SK-N-SH (cell line): ENCODE measurements around the gene ZNF584. TPM values are rescaled to one million over a fixed set of nuclear protein-coding genes. Genes with fewer than 3 reads are reported as not detected.
A peak's percentile ranks its signal among the peaks of the same experiment; 100 is the strongest.

Source experiments
- CTCF ChIA-PET: fragments of 300-600, 350-600 bp; formaldehyde crosslinking; extraction: SDS; loops from one replicate; lab custom pipeline; 2021; lab: Yijun Ruan, JAX
- POLR2A ChIA-PET: fragments of 350-600 bp; sonication (Branson Sonifier 250); formaldehyde crosslinking; extraction: SDS; loops from one replicate; lab custom pipeline; 2020; ENCODE audit warnings: antibody characterized with exemption, inconsistent platforms; lab: Yijun Ruan, JAX
- DNase-seq: peaks from one replicate; pipeline ENCODE4 v3.0.0; 2012
- H2AFZ ChIP-seq: fragments of 200-600 bp; sonication (generic); 2 replicates; pipeline ENCODE4 v1.8.1; 2016; ENCODE audit warnings: antibody characterized with exemption, mild to moderate bottlenecking, low read depth
- H3F3A ChIP-seq: fragments of 200-600 bp; sonication (generic); replicated peaks from 2 replicates; pipeline ENCODE3; 2016; ENCODE audit warnings: antibody characterized with exemption, mild to moderate bottlenecking; ENCODE audit not compliant: insufficient read depth
- H3K27ac ChIP-seq, 2 experiments: fragments of 200-500 bp in 1 of 2; fragments of 200-600 bp in 1 of 2; sonication (Bioruptor generic) in 1 of 2; sonication (generic), shearing (Covaris generic) in 1 of 2; 2 replicates each; pipeline versions ENCODE4 v1.5.1 to v1.6.1; 2014 to 2016; ENCODE audit warnings: low read depth in 2 of 2, inconsistent platforms in 1 of 2, low read length in 1 of 2, mild to moderate bottlenecking in 1 of 2, mixed read lengths in 1 of 2
- H3K27me3 ChIP-seq: fragments of 200-600 bp; sonication (generic), shearing (Covaris generic); 2 replicates; pipeline ENCODE4 v1.6.1; 2016; ENCODE audit warnings: mixed run types; ENCODE audit not compliant: insufficient read depth
- H3K36me3 ChIP-seq, 2 experiments: fragments of 200-500 bp in 1 of 2; fragments of 200-600 bp in 1 of 2; sonication (Bioruptor generic) in 1 of 2; sonication (generic) in 1 of 2; replicated peaks in 1 of 2; 2 replicates each; pipeline versions ENCODE3 to v1.5.1; 2014 to 2016; ENCODE audit warnings: low read length in 1 of 2, mild to moderate bottlenecking in 1 of 2; ENCODE audit not compliant: insufficient read depth in 2 of 2, control insufficient read depth in 1 of 2
- H3K4me1 ChIP-seq, 2 experiments: fragments of 200-500 bp in 1 of 2; fragments of 200-600 bp in 1 of 2; sonication (Bioruptor generic) in 1 of 2; sonication (generic), shearing (Covaris generic) in 1 of 2; 2 replicates each; pipeline versions ENCODE4 v1.5.1 to v1.6.1; 2014 to 2016; ENCODE audit warnings: low read depth in 1 of 2, low read length in 1 of 2, mixed run types in 1 of 2; ENCODE audit not compliant: insufficient read depth in 2 of 2, control insufficient read depth in 1 of 2
- H3K4me2 ChIP-seq: fragments of 200-600 bp; sonication (generic), shearing (Covaris generic); 2 replicates; pipeline ENCODE4 v1.6.1; 2017; ENCODE audit warnings: mixed run types
- H3K4me3 ChIP-seq, 2 experiments: fragments of 200-500 bp in 1 of 2; fragments of 200-600 bp in 1 of 2; sonication (Bioruptor generic) in 1 of 2; sonication (generic), shearing (Covaris generic) in 1 of 2; 2 replicates each; pipeline versions ENCODE4 v1.5.1 to v1.8.1; 2014 to 2016; ENCODE audit warnings: low read depth in 2 of 2, inconsistent platforms in 1 of 2, low read length in 1 of 2, mild to moderate bottlenecking in 1 of 2, mixed read lengths in 1 of 2, moderate library complexity in 1 of 2
- H3K79me2 ChIP-seq: fragments of 200-600 bp; sonication (generic); 2 replicates; pipeline ENCODE4 v1.8.1; 2017; ENCODE audit warnings: mild to moderate bottlenecking; ENCODE audit not compliant: insufficient read depth
- H3K9ac ChIP-seq: fragments of 200-600 bp; sonication (generic); 2 replicates; pipeline ENCODE4 v1.6.1; 2017; ENCODE audit warnings: mixed run types
- H3K9me2 ChIP-seq: fragments of 200-600 bp; sonication (generic); 2 replicates; pipeline ENCODE4 v1.6.1; 2017; ENCODE audit warnings: mixed run types
- H3K9me3 ChIP-seq: fragments of 200-600 bp; sonication (generic); 2 replicates; pipeline ENCODE4 v1.6.1; 2017; ENCODE audit warnings: mixed run types, mild to moderate bottlenecking, moderate library complexity
- H4K20me1 ChIP-seq: fragments of 200-600 bp; sonication (generic); 2 replicates; pipeline ENCODE4 v1.6.1; 2017; ENCODE audit warnings: mild to moderate bottlenecking, mixed run types; ENCODE audit not compliant: insufficient read depth
- CHD2 ChIP-seq: fragments of 150-350 bp; IDR thresholded peaks from 2 replicates; pipeline ENCODE4 v1.6.1; 2018; ENCODE audit warnings: low read length; ENCODE audit not compliant: partially characterized antibody
- ELF1 ChIP-seq: IDR thresholded peaks from 2 replicates; pipeline ENCODE4 v1.4.0; 2012
- EP300 ChIP-seq, 2 experiments: IDR thresholded peaks; 2 replicates each; pipeline versions ENCODE4 v1.4.0 to v1.6.1; 2012; ENCODE audit warnings: borderline replicate concordance in 1 of 2, low read depth in 1 of 2, low read length in 1 of 2
- FOSL2 ChIP-seq: IDR thresholded peaks from 2 replicates; pipeline ENCODE4 v1.4.0; 2012; ENCODE audit warnings: low read depth, mild to moderate bottlenecking, moderate library complexity, borderline replicate concordance
- FOXJ3 ChIP-seq: sonication (generic); formaldehyde crosslinking; IDR thresholded peaks from 2 replicates; pipeline ENCODE4 v1.5.1; 2020; ENCODE audit warnings: mild to moderate bottlenecking, missing genetic modification reagents
- FOXM1 ChIP-seq: IDR thresholded peaks from 2 replicates; pipeline ENCODE4 v1.4.0; 2012; ENCODE audit warnings: low read depth, mild to moderate bottlenecking
- GABPA ChIP-seq: IDR thresholded peaks from 2 replicates; pipeline ENCODE4 v1.4.0; 2012; ENCODE audit warnings: low read depth, mild to moderate bottlenecking
- GATA2 ChIP-seq: sonication (generic); formaldehyde crosslinking; IDR thresholded peaks from 2 replicates; pipeline ENCODE4 v1.5.0; 2020; ENCODE audit warnings: mild to moderate bottlenecking, missing genetic modification reagents
- JUND ChIP-seq: IDR thresholded peaks from 2 replicates; pipeline ENCODE4 v1.4.0; 2012
- MAX ChIP-seq: IDR thresholded peaks from 2 replicates; pipeline ENCODE4 v1.4.0; 2012; ENCODE audit warnings: low read depth
- MXI1 ChIP-seq: IDR thresholded peaks from 2 replicates; pipeline ENCODE4 v1.6.1; 2012; ENCODE audit warnings: mild to moderate bottlenecking, low read depth, low read length, improper control_type of control experiment
- NFIC ChIP-seq: IDR thresholded peaks from 2 replicates; pipeline ENCODE4 v1.4.0; 2012; ENCODE audit warnings: borderline replicate concordance
- NRF1 ChIP-seq: IDR thresholded peaks from 2 replicates; pipeline ENCODE4 v1.6.1; 2012; ENCODE audit warnings: low read depth, mild to moderate bottlenecking, low read length
- PBX3 ChIP-seq: IDR thresholded peaks from 2 replicates; pipeline ENCODE4; 2012
- POLR2AphosphoS5 ChIP-seq: IDR thresholded peaks from 2 replicates; pipeline ENCODE4 v1.6.1; 2012; ENCODE audit warnings: low read depth, low read length
- RAD21 ChIP-seq: IDR thresholded peaks from 2 replicates; pipeline ENCODE4 v1.6.1; 2012; ENCODE audit warnings: mild to moderate bottlenecking, low read length
- RCOR1 ChIP-seq: fragments of 150-350 bp; IDR thresholded peaks from 2 replicates; pipeline ENCODE4 v1.6.1; 2017; ENCODE audit warnings: antibody characterized with exemption, low read length
- REST ChIP-seq: IDR thresholded peaks from 2 replicates; pipeline ENCODE4 v1.6.1; 2012; ENCODE audit warnings: mild to moderate bottlenecking, low read depth, low read length, moderate library complexity
- RFX5 ChIP-seq: IDR thresholded peaks from 2 replicates; pipeline ENCODE4 v1.6.1; 2012; ENCODE audit warnings: mild to moderate bottlenecking, improper control_type of control experiment, low read length
- RXRA ChIP-seq: IDR thresholded peaks from 2 replicates; pipeline ENCODE4 v1.4.0; 2012; ENCODE audit warnings: low read depth, mild to moderate bottlenecking, borderline replicate concordance
- SIN3A ChIP-seq: IDR thresholded peaks from 2 replicates; pipeline ENCODE4 v1.6.1; 2012; ENCODE audit warnings: low read depth, mild to moderate bottlenecking, low read length, moderate library complexity, borderline replicate concordance
- SMC3 ChIP-seq: IDR thresholded peaks from 2 replicates; pipeline ENCODE4 v1.6.1; 2012; ENCODE audit warnings: low read depth, low read length, improper control_type of control experiment
- TAF1 ChIP-seq: IDR thresholded peaks from 2 replicates; pipeline ENCODE4 v1.6.1; 2012; ENCODE audit warnings: low read depth, mild to moderate bottlenecking, low read length, moderate library complexity, borderline replicate concordance
- TCF12 ChIP-seq: IDR thresholded peaks from 2 replicates; pipeline ENCODE4 v1.4.0; 2012
- TEAD4 ChIP-seq: IDR thresholded peaks from 2 replicates; pipeline ENCODE4 v1.4.0; 2012; ENCODE audit warnings: mild to moderate bottlenecking, borderline replicate concordance; ENCODE audit not compliant: insufficient read depth
- USF1 ChIP-seq: IDR thresholded peaks from 2 replicates; pipeline ENCODE4 v1.4.0; 2012; ENCODE audit warnings: low read depth, borderline replicate concordance
- USF2 ChIP-seq: fragments of 150-350 bp; IDR thresholded peaks from 2 replicates; pipeline ENCODE4 v1.6.1; 2017; ENCODE audit warnings: antibody characterized with exemption, low read length, low read depth, borderline replicate concordance
- ZBTB33 ChIP-seq: IDR thresholded peaks from 2 replicates; pipeline ENCODE4 v1.4.0; 2012; ENCODE audit warnings: low read depth, borderline replicate concordance
- WGBS: methylation state at CpG from one replicate; pipeline ENCODE4 v1.1.6; 2017; ENCODE audit warnings: low lambda C conversion rate; 5-methylcytosine and 5-hydroxymethylcytosine counted together
- polyA plus RNA-seq, 3 experiments: library from polyadenylated mRNA; depleted of rRNA; stranded (reverse); fragments of >200 nt; gene quantifications; 2 replicates each; pipeline ENCODE4 v1.2.3, GENCODE V29; 2012

The ZNF584 gene
- polyA plus RNA-seq, 1 of the 3 experiments (the other 2 are of a cell fraction): 9.4 TPM

GRCh38 chr19:58361900-58362271 lies 46.6 kb upstream of the ZNF584 start:
- peaks cover 23% of the 10 kb centered on the region for H3F3A ChIP-seq
- H3K4me2 ChIP-seq: peak overlapping the region; percentile 98
- H3K4me1 ChIP-seq: peaks cover 0 to 8% of the 10 kb centered on the region in 2 experiments; a peak in 2 of 4 replicates
- DNase-seq: peak; percentile 83
- H3K9me3 ChIP-seq: no peaks in the 10 kb centered on the region
- CTCF ChIA-PET: interaction anchor here (0.9 to 2.5 kb wide), 4 partner anchors 8 to 157 kb away, joined by 3 to 12 read pairs (median 4); partner anchors contain the start of gene A1BG
- H2AFZ ChIP-seq: peak overlapping the region; percentile 94
- no peaks in the 10 kb centered on the region for H3K36me3 ChIP-seq
- peak overlapping the region; percentile 97 to 98 for H3K27ac ChIP-seq
- H3K4me3 ChIP-seq: peak overlapping the region; percentile 77 to 95
- H3K9ac ChIP-seq: peak overlapping the region; percentile 97
- no peaks in the 10 kb centered on the region for H3K27me3 ChIP-seq
- H3K79me2 ChIP-seq: no peaks in the 10 kb centered on the region
- WGBS: 2% methylated on average over 28 of the region's 28 CpGs
- H3K9me2 ChIP-seq: no peaks in the 10 kb centered on the region
- no peaks in the 10 kb centered on the region for H4K20me1 ChIP-seq
- POLR2A ChIA-PET: interaction anchor here (0.8 to 3.2 kb wide), 15 partner anchors 9 to 193 kb away, joined by 3 to 34 read pairs (median 6); partner anchors contain the start of genes A1BG, CHMP2A, ZBTB45 and ZNF274
- TF ChIP-seq SMC3: no peak
- no peak for TF ChIP-seq RCOR1
- no peak for TF ChIP-seq REST
- peak; percentile 76 for TF ChIP-seq MAX
- no peak for TF ChIP-seq RAD21
- no peak for TF ChIP-seq PBX3
- no peak for TF ChIP-seq ZBTB33
- no peak for TF ChIP-seq EP300 (IDR thresholded peaks at IDR 0.05; ENCODE audit: borderline replicate concordance in 1 of 2, low read depth in 1 of 2, low read length in 1 of 2)
- no peak for TF ChIP-seq TCF12
- TF ChIP-seq TAF1: peak; percentile 38; the same call in 1 of the 2 replicates
- no peak for TF ChIP-seq RFX5
- TF ChIP-seq SIN3A: no peak
- no peak for TF ChIP-seq TEAD4
- no peak for TF ChIP-seq GABPA
- TF ChIP-seq MXI1: 0 out of 2 replicates have a peak, but pooled peaks have one; percentile 16
- no peak for TF ChIP-seq FOXJ3 (CRISPR knock-in tag)
- TF ChIP-seq GATA2 (CRISPR knock-in tag): no peak
- TF ChIP-seq NRF1: no peak
- TF ChIP-seq RXRA: no peak
- no peak for TF ChIP-seq CHD2
- TF ChIP-seq JUND: no peak
- no peak for TF ChIP-seq FOSL2
- TF ChIP-seq POLR2AphosphoS5: peak; percentile 52
- no peak for TF ChIP-seq USF2
- TF ChIP-seq NFIC: no peak
- no peak for TF ChIP-seq USF1
- no peak for TF ChIP-seq FOXM1
- no peak for TF ChIP-seq ELF1
